Subcutaneous adipose tissue (tissue), 4 donors: ENCODE results near the gene ITPRIP. TPM values are rescaled to one million over a fixed set of nuclear protein-coding genes. Genes with fewer than 3 reads are reported as not detected.

Source experiments
- total RNA-seq, 4 donors: library from RNA; depleted of rRNA; stranded (reverse); fragments of >200 nt; gene quantifications; one replicate each; pipeline ENCODE4 v1.1.0, GENCODE V29; 2016
- TF ChIP-seq, protein P1 (sequence below): fragments of 450-650 bp; IDR thresholded peaks from one replicate; pipeline ENCODE4 v1.5.1; 2016; ENCODE audit warnings: low read depth, mild to moderate bottlenecking, control low read depth, antibody characterized with exemption, moderate library complexity

The ITPRIP gene, protein sequence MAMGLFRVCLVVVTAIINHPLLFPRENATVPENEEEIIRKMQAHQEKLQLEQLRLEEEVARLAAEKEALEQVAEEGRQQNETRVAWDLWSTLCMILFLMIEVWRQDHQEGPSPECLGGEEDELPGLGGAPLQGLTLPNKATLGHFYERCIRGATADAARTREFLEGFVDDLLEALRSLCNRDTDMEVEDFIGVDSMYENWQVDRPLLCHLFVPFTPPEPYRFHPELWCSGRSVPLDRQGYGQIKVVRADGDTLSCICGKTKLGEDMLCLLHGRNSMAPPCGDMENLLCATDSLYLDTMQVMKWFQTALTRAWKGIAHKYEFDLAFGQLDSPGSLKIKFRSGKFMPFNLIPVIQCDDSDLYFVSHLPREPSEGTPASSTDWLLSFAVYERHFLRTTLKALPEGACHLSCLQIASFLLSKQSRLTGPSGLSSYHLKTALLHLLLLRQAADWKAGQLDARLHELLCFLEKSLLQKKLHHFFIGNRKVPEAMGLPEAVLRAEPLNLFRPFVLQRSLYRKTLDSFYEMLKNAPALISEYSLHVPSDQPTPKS
- 10 to 100 TPM; 22.5 to 32.3 (median 30.9) TPM for total RNA-seq

DNA sequence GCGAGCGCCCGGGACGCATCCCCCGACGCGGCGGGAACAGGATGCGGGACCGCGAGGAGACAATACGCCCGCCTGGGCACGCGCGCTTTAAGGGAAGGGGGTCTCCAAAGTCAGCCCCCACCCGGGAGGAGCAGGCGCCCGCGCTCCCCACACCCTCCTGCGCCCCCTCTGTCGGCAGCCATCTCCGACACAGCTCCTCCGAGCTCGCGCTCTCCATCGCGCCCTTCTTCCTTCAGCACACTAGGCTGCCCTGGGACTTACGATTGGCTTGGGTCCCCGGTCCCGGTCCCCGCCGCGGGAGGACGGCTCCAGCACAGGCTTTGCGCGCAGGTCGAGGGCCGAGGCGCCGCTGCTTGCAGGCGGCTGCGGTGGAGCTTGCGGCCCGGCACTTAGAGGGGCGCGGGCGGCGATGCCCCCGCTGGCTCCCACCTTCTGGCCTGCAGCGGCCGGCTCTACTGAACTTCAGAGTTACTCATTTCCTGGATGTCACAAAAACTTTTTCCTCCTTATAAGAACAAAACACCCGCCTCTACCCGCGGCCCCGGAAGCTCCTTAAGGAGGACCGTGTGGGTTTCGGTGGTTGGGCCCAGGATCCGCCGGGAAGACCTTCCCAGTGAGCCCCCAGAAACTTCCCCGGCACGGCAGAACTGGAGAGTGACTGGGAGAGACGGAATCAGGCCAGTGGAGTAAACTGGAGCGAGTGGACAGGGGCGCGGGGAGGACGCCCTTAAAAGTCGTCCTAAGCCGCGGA lies at the start of gene ITPRIP:
ITPRIP (minus strand) TSS at position 481 of the 751 bp plus-strand sequence. CDS start 22,414 bp downstream, outside the sequence.
- TF ChIP-seq, protein P1, sequence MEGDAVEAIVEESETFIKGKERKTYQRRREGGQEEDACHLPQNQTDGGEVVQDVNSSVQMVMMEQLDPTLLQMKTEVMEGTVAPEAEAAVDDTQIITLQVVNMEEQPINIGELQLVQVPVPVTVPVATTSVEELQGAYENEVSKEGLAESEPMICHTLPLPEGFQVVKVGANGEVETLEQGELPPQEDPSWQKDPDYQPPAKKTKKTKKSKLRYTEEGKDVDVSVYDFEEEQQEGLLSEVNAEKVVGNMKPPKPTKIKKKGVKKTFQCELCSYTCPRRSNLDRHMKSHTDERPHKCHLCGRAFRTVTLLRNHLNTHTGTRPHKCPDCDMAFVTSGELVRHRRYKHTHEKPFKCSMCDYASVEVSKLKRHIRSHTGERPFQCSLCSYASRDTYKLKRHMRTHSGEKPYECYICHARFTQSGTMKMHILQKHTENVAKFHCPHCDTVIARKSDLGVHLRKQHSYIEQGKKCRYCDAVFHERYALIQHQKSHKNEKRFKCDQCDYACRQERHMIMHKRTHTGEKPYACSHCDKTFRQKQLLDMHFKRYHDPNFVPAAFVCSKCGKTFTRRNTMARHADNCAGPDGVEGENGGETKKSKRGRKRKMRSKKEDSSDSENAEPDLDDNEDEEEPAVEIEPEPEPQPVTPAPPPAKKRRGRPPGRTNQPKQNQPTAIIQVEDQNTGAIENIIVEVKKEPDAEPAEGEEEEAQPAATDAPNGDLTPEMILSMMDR, result no peak

DNA sequence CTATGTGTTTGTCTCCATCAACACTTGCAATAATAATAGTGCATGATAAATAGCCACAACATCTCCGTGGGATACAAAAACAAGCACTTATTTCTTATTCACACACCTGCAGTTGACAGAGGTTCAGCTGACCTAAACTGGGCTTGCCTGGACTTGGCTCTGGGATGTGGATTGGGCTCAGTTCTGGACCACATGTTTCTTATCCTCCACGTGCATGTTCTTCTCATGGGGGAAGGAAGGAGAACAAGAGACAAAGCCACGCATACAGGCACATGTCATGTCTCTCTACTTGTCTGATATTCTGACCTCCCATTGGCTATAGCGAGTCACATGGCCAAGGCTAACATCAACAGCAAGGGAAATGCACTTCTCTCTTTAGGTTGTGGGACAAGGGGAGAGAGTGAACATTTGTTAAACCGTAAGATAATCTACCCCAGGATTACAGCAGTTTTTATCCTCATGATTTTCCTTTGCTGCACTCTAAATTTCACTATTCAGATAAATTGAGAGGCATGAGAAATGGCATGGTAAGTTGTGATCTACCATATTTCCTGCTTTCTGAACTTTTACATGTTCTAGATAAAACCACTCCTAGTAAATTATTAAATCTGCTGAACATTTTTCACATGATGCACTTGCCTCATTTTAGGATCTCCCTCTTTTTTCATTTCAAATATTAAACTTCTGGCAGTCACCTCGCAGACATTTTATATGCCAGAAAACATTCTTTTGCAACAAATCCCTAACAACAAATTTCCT lies 49.0 kb upstream of the ITPRIP start:
- TF ChIP-seq, protein P1, result no peak

DNA sequence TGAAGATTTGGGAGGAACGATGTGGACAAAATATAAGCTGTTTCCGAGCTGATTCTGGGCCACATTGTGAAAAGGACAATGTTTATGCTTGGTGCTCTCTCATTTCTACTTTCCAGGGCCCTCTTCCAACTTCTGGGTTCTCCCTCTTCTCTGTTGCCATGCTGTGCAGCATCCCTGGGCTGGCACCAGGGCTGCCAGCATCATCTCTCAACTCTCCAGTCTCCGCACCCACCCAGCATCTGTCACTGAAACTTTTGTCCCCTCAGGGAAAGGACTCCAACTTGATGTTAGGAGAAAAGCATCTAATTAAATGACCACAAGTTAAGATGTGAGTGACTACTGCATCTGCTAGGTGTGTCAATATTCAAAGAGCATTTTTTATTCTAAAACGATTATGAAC lies 42.1 kb upstream of the ITPRIP start:
- TF ChIP-seq, protein P1, result no peak

DNA sequence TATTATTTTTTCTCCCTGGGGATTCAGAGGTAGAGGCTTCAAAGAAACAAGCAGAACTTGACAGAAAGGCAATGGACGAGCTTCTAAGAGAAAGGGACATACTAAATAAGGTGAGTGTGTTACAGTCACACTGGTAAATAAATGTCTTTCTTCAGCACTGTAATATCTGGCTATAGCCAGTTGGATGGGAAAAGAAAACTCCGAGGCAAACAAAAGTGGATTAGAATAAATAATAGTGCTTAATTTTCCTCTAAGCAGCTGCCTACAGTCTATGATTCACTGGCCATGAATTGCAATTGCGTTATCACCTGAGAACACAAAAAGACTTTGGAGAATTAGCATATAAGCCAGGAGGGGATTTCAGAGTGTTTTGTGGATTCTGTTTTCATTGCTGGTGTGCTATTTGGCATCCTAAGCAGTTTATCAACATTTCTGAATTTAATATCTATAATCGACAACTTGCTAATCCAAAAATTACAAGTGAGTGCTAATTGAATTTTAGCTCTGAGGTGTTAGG lies 38.6 kb upstream of the ITPRIP start:
- TF ChIP-seq, protein P1, result no peak

DNA sequence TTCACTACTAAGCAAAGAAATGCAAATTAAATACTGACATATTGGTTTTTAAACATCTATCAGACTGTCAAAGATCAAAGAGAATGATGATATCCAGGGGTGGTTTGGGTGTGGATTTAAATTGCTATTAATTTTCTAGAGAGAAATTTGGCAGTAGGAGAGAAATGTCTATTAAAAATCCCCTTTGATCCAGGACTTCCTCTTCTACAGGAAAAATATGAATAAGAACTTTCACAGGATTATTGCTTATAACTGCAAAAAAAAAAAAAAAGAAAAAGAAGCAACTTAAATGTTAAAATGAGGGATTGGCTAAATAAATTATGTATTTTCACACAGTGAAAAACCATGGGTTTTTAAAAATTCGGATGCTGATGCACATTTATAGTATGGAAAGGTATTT lies 36.3 kb upstream of the ITPRIP start:
- TF ChIP-seq, protein P1, result no peak

DNA sequence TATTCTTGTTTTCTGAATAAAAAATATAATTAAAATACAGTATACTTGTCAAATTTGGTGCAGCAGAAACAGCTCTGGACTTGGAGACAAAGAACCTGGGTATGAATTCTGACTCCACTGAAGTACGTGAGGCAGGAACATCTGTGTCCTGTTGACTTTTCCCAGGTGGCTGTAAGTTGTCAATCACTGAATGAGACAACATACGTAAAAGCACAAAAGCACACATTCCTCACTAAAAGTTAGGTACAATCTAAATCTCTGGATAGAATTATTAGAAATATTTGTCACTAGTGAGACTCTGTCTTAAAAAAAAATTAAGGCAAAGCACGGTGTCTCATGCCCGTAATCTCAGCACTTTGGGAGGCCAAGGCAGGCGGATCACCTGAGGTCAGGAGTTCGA lies 33.5 kb upstream of the ITPRIP start:
- TF ChIP-seq, protein P1, result no peak
